Neural progenitor cell (in vitro differentiated cells): ENCODE data around the gene CFAP74.
A peak's percentile ranks its signal among the peaks of the same experiment; 100 is the strongest.

Experiments
- CTCF ChIP-seq: fragments of 200-600 bp; sonication (generic); IDR thresholded peaks from 2 replicates; pipeline ENCODE4 v1.5.1; 2017; ENCODE audit warnings: antibody characterized with exemption, mild to moderate bottlenecking
- EZH2 ChIP-seq: fragments of 200-600 bp; sonication (generic); IDR thresholded peaks from 2 replicates; pipeline ENCODE4 v1.6.1; 2017; ENCODE audit warnings: antibody characterized with exemption, mild to moderate bottlenecking, moderate library complexity
- EZH2phosphoT487 ChIP-seq: fragments of 200-600 bp; sonication (generic); IDR thresholded peaks from 2 replicates; pipeline ENCODE4 v1.6.1; 2017; ENCODE audit warnings: antibody characterized with exemption

GRCh38 chr1:1918901-1919303 is 84.7 kb downstream of the CFAP74 start, which contains the start of gene TMEM52:
- TF ChIP-seq CTCF (peak; percentile 28), EZH2 (peak; percentile 32), EZH2phosphoT487 (no peak)
